ENCODE data around the gene AGPS. TPM values are rescaled to one million over a fixed set of nuclear protein-coding genes. Genes with fewer than 3 reads are reported as not detected.
"Not testable (repeated sequence)": the region's sequence is repeated elsewhere in the genome, so short reads cannot be mapped to it uniquely, and the experiment has no call there.

The AGPS gene
- total and polyA plus RNA-seq, 4 donors, result 6.3 to 46.9 (median 18.3) TPM

DNA sequence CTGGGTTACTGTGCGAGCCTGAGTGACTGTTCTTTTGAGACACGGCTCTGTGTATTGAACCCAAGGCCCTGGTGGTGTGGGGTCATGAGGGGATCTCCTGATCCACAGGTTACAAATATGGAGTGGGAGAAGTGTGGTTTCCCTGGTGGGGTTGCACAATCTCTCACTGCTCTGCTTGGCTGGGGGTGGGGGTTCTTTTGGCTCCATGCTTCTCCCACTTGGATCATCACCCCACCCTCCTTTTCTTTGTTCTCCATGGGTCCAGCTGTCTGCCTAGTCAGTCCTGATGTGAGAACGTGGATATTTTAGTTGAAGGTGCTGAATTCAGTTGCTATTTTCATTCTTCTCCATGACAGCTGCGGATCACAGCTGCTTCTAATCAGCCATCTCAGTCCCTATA, 37.8 kb downstream of the AGPS start (continued):
- TF ChIP-seq YY1 (IDR thresholded peaks at IDR 0.05), result no peak
- no peak for TF ChIP-seq FOXA1 (IDR thresholded peaks at IDR 0.05)
- TF ChIP-seq NR2F2 (IDR thresholded peaks at IDR 0.05), result no peak
- TF ChIP-seq, protein P1, sequence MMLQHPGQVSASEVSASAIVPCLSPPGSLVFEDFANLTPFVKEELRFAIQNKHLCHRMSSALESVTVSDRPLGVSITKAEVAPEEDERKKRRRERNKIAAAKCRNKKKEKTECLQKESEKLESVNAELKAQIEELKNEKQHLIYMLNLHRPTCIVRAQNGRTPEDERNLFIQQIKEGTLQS (IDR thresholded peaks at IDR 0.05), result no peak
- TF ChIP-seq HNF4G (IDR thresholded peaks at IDR 0.05), result no peak

DNA sequence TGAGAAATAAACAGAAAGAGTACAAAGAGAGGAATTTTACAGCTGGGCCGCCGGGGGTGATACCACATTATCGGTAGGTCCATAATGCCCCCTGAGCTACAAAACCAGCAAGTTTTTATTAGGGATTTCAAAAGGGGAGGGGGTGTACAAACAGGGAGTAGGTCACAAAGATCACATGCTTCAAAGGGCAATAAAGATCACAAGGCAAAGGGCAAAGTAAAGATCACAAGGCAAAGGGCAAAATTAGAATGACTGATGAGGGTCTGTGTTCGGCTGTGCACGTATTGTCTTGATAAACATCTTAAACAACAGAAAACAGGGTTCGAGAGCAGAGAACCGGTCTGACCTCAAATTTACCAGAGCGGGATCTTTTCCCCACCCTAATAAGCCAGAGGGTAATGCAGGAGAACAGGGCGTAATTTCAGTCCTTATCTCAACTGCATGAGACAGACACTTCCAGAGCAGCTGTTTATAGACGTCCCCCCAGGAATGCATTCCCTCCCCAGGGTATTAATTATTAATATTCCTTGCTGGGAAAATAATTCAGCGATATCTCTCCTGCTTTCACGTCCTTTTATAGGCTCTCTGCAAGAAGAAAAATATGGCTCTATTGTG, 38.6 kb downstream of the AGPS start:
- Histone ChIP-seq H3K9me3 (ENCODE audit: control insufficient read depth in 4 of 4, low read length in 3 of 4) (peaks cover 4 to 12% (median 8%) of the 10 kb centered on the region in 4 donors), H3K36me3 (ENCODE audit: control insufficient read depth in 4 of 4, insufficient read depth in 3 of 4, low read depth in 1 of 4, low read length in 3 of 4) (peaks cover 0 to 11% (median 7%) of the 10 kb centered on the region in 4 donors)
- H3K27me3 ChIP-seq (ENCODE audit: control insufficient read depth in 4 of 4, insufficient read depth in 4 of 4, low read length in 3 of 4); H3K9ac ChIP-seq (ENCODE audit: low read depth in 1 of 2, low read length in 2 of 2); H3K27ac ChIP-seq (ENCODE audit: low read depth in 1 of 2, low read length in 2 of 2); DNase-seq (ENCODE audit: low spot score); H3K4me3 ChIP-seq (ENCODE audit: low read depth in 1 of 3, low read length in 3 of 3); H3K4me1 ChIP-seq (ENCODE audit: control insufficient read depth in 4 of 4, insufficient read depth in 4 of 4, low read length in 3 of 4): not testable (repeated sequence)
- 94% methylated on average over 12 of the region's 12 CpGs for WGBS
- peak in 1 of 2 donors; percentile 17 for TF ChIP-seq HNF4A (conservative IDR thresholded peaks at IDR 0.05)

DNA sequence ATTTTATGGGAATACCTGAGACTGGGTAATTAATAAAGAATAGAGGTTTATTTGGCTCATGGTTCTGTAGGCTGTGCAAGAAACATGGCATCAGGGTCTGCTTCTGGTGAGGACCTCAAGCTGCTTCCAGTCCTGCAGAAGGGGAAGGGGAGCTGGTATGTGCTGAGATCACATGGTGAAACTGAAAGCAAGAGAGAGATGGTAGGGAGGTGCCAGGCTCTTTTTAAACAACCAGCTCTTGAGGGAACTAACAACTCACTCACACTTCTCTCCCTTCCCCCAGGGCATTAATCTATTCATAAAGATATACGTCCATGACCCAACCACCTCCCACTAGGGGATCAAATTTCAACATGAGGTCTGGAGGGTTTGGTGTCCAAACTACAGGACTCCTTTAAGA, 40.1 kb downstream of the AGPS start:
- no peak overlapping the region for H3K4me3 ChIP-seq (ENCODE audit: low read depth in 1 of 3, low read length in 3 of 3)
- no peak overlapping the region for H3K9ac ChIP-seq (ENCODE audit: low read depth in 1 of 2, low read length in 2 of 2)
- H3K36me3 ChIP-seq (ENCODE audit: control insufficient read depth in 4 of 4, insufficient read depth in 3 of 4, low read depth in 1 of 4, low read length in 3 of 4), result peaks cover 0 to 13% (median 7%) of the 10 kb centered on the region in 4 donors
- no peak overlapping the region for H3K27ac ChIP-seq (ENCODE audit: low read depth in 1 of 2, low read length in 2 of 2)
- TF ChIP-seq HNF4A (conservative IDR thresholded peaks at IDR 0.05) (no peak), FOXA1 (IDR thresholded peaks at IDR 0.05) (no peak), TAF1 (conservative IDR thresholded peaks at IDR 0.05) (no peak), EGR1 (IDR thresholded peaks at IDR 0.05; ENCODE audit: low read depth in 2 of 2) (no peak), RAD21 (IDR thresholded peaks at IDR 0.05) (no peak), HNF4G (IDR thresholded peaks at IDR 0.05) (no peak), FOXA2 (IDR thresholded peaks at IDR 0.05) (no peak), RXRA (IDR thresholded peaks at IDR 0.05) (no peak), NR2F2 (IDR thresholded peaks at IDR 0.05) (no peak), YY1 (IDR thresholded peaks at IDR 0.05) (no peak), JUND (IDR thresholded peaks at IDR 0.05) (no peak), GABPA (IDR thresholded peaks at IDR 0.05 in 1 of 2, conservative IDR thresholded peaks at IDR 0.05 in 1 of 2) (no peak), SP1 (IDR thresholded peaks at IDR 0.05) (no peak)
- TF ChIP-seq, protein P2, sequence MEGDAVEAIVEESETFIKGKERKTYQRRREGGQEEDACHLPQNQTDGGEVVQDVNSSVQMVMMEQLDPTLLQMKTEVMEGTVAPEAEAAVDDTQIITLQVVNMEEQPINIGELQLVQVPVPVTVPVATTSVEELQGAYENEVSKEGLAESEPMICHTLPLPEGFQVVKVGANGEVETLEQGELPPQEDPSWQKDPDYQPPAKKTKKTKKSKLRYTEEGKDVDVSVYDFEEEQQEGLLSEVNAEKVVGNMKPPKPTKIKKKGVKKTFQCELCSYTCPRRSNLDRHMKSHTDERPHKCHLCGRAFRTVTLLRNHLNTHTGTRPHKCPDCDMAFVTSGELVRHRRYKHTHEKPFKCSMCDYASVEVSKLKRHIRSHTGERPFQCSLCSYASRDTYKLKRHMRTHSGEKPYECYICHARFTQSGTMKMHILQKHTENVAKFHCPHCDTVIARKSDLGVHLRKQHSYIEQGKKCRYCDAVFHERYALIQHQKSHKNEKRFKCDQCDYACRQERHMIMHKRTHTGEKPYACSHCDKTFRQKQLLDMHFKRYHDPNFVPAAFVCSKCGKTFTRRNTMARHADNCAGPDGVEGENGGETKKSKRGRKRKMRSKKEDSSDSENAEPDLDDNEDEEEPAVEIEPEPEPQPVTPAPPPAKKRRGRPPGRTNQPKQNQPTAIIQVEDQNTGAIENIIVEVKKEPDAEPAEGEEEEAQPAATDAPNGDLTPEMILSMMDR (IDR thresholded peaks at IDR 0.05; ENCODE audit: low read depth, low read length, missing input control), result no peak
- TF ChIP-seq, protein P3, sequence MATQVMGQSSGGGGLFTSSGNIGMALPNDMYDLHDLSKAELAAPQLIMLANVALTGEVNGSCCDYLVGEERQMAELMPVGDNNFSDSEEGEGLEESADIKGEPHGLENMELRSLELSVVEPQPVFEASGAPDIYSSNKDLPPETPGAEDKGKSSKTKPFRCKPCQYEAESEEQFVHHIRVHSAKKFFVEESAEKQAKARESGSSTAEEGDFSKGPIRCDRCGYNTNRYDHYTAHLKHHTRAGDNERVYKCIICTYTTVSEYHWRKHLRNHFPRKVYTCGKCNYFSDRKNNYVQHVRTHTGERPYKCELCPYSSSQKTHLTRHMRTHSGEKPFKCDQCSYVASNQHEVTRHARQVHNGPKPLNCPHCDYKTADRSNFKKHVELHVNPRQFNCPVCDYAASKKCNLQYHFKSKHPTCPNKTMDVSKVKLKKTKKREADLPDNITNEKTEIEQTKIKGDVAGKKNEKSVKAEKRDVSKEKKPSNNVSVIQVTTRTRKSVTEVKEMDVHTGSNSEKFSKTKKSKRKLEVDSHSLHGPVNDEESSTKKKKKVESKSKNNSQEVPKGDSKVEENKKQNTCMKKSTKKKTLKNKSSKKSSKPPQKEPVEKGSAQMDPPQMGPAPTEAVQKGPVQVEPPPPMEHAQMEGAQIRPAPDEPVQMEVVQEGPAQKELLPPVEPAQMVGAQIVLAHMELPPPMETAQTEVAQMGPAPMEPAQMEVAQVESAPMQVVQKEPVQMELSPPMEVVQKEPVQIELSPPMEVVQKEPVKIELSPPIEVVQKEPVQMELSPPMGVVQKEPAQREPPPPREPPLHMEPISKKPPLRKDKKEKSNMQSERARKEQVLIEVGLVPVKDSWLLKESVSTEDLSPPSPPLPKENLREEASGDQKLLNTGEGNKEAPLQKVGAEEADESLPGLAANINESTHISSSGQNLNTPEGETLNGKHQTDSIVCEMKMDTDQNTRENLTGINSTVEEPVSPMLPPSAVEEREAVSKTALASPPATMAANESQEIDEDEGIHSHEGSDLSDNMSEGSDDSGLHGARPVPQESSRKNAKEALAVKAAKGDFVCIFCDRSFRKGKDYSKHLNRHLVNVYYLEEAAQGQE (IDR thresholded peaks at IDR 0.05), result no peak
- TF ChIP-seq, protein P1 (IDR thresholded peaks at IDR 0.05), result no peak
- TF ChIP-seq, protein P4, sequence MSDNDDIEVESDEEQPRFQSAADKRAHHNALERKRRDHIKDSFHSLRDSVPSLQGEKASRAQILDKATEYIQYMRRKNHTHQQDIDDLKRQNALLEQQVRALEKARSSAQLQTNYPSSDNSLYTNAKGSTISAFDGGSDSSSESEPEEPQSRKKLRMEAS (IDR thresholded peaks at IDR 0.05), result no peak
- TF ChIP-seq, protein P5, sequence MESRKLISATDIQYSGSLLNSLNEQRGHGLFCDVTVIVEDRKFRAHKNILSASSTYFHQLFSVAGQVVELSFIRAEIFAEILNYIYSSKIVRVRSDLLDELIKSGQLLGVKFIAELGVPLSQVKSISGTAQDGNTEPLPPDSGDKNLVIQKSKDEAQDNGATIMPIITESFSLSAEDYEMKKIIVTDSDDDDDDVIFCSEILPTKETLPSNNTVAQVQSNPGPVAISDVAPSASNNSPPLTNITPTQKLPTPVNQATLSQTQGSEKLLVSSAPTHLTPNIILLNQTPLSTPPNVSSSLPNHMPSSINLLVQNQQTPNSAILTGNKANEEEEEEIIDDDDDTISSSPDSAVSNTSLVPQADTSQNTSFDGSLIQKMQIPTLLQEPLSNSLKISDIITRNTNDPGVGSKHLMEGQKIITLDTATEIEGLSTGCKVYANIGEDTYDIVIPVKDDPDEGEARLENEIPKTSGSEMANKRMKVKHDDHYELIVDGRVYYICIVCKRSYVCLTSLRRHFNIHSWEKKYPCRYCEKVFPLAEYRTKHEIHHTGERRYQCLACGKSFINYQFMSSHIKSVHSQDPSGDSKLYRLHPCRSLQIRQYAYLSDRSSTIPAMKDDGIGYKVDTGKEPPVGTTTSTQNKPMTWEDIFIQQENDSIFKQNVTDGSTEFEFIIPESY (IDR thresholded peaks at IDR 0.05), result no peak
- H3K27me3 ChIP-seq (ENCODE audit: control insufficient read depth in 4 of 4, insufficient read depth in 4 of 4, low read length in 3 of 4), result no peaks in the 10 kb centered on the region
- 10% methylated on average over 1 of the region's 1 CpG for WGBS
- H3K9me3 ChIP-seq (ENCODE audit: control insufficient read depth in 4 of 4, low read length in 3 of 4), result peaks cover 4 to 12% (median 8%) of the 10 kb centered on the region in 4 donors
- no peaks in the 10 kb centered on the region for H3K4me1 ChIP-seq (ENCODE audit: control insufficient read depth in 4 of 4, insufficient read depth in 4 of 4, low read length in 3 of 4)
- no peak for DNase-seq (ENCODE audit: low spot score)
